Breast epithelium (tissue), 4 donors: ENCODE measurements around the gene IL11. TPM values are rescaled to one million over a fixed set of nuclear protein-coding genes. Genes with fewer than 3 reads are reported as not detected.
"Not testable (repeated sequence)": the region's sequence is repeated elsewhere in the genome, so short reads cannot be mapped to it uniquely, and the experiment has no call there.

Experiments used
- DNase-seq, 2 donors: peaks; one replicate each; pipeline ENCODE4 v3.0.0-alpha.2; 2019; ENCODE audit warnings: low spot score in 2 of 2
- H3K27ac ChIP-seq, 2 donors: fragments of 200-600 bp; sonication (generic) in 1 of 2; one replicate each; pipeline ENCODE4 v1.5.1; 2016 to 2019; ENCODE audit warnings: mild to moderate bottlenecking in 1 of 2
- H3K27me3 ChIP-seq, 2 donors: fragments of 200-600 bp; sonication (generic) in 1 of 2; one replicate each; pipeline versions ENCODE4 v1.5.1 to v1.6.0; 2017 to 2019; ENCODE audit warnings: control low read depth in 1 of 2, mild to moderate bottlenecking in 1 of 2
- H3K36me3 ChIP-seq: fragments of 200-600 bp; one replicate; pipeline ENCODE4 v1.5.1; 2019
- H3K4me1 ChIP-seq, 2 donors: fragments of 200-600 bp; sonication (generic); one replicate each; pipeline ENCODE4 v1.5.1; 2016 to 2019; ENCODE audit warnings: control low read depth in 1 of 2
- H3K4me3 ChIP-seq, 3 donors: fragments of 200-600 bp; sonication (generic); 1 replicate in 2 of 3; 2 replicates in 1 of 3; pipeline ENCODE4 v1.5.1; 2016 to 2019; ENCODE audit warnings: mild to moderate bottlenecking in 3 of 3, moderate library complexity in 2 of 3
- H3K9me3 ChIP-seq, 2 donors: fragments of 200-600 bp; sonication (generic) in 1 of 2; one replicate each; pipeline ENCODE4 v1.5.1; 2016 to 2019; ENCODE audit warnings: control low read depth in 1 of 2
- POLR2A ChIP-seq: fragments of 450-650 bp; IDR thresholded peaks from one replicate; pipeline ENCODE4 v1.6.1; 2016; ENCODE audit warnings: antibody characterized with exemption, mild to moderate bottlenecking, moderate library complexity
- POLR2AphosphoS5 ChIP-seq, 3 donors: sonication (generic); formaldehyde crosslinking; IDR thresholded peaks; one replicate each; pipeline ENCODE4 v1.6.1; 2017; ENCODE audit warnings: antibody characterized with exemption in 3 of 3
- intact Hi-C: fragments of 100-400 bp; cut with DNase I; formaldehyde crosslinking; loops from one replicate; pipeline ENCODE4 v1.15.1; 2023; ENCODE audit warnings: low total_unique reads
- total RNA-seq, 3 donors: library from RNA; depleted of rRNA; stranded (reverse); fragments of >200 nt; gene quantifications; one replicate each; pipeline ENCODE4 v1.1.0, GENCODE V29; 2016
- TF ChIP-seq, protein P1 (sequence below), 3 donors: fragments of 450-650 bp; IDR thresholded peaks; one replicate each; pipeline ENCODE4 v1.5.1; 2016 to 2017; ENCODE audit warnings: antibody characterized with exemption in 3 of 3, mild to moderate bottlenecking in 3 of 3, moderate library complexity in 3 of 3

IL11 gene
- total RNA-seq, 3 donors from 2014 or later = 0.29 to 1.3 TPM; not detected in 1

DNA sequence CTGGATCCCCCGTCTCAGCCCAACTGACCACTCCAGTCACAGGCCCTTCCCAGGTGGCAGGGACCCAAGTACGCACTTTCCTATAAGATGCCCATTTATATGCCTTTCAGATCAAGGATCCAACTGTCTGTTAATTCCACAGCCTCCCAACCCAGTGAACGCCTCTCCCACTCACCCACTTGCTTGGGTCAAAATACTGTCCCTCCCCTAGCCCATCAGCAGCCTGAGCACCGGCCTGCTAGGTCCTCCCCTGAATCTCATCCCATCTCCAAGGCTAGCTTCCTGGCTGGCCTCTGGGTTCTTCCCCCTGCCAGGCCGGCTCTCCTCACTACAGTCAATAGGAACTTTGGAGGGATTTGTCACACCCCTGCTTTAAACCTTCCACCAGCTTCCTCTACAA, 35.4 kb upstream of the IL11 start:
- H3K4me3 ChIP-seq = no peak overlapping the region
- DNase-seq = no peak
- H3K36me3 ChIP-seq = no peaks in the 10 kb centered on the region
- H3K4me1 ChIP-seq = peaks cover 4 to 10% of the 10 kb centered on the region in 2 donors
- TF ChIP-seq, protein P1, sequence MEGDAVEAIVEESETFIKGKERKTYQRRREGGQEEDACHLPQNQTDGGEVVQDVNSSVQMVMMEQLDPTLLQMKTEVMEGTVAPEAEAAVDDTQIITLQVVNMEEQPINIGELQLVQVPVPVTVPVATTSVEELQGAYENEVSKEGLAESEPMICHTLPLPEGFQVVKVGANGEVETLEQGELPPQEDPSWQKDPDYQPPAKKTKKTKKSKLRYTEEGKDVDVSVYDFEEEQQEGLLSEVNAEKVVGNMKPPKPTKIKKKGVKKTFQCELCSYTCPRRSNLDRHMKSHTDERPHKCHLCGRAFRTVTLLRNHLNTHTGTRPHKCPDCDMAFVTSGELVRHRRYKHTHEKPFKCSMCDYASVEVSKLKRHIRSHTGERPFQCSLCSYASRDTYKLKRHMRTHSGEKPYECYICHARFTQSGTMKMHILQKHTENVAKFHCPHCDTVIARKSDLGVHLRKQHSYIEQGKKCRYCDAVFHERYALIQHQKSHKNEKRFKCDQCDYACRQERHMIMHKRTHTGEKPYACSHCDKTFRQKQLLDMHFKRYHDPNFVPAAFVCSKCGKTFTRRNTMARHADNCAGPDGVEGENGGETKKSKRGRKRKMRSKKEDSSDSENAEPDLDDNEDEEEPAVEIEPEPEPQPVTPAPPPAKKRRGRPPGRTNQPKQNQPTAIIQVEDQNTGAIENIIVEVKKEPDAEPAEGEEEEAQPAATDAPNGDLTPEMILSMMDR (IDR thresholded peaks at IDR 0.05) = no peak
- TF ChIP-seq POLR2AphosphoS5 (IDR thresholded peaks at IDR 0.05) = no peak
- no peak for TF ChIP-seq POLR2A
- H3K27ac ChIP-seq = no peak overlapping the region
- intact Hi-C loops = no loop called here
- H3K27me3 ChIP-seq = no peaks in the 10 kb centered on the region
- no peaks in the 10 kb centered on the region for H3K9me3 ChIP-seq

DNA sequence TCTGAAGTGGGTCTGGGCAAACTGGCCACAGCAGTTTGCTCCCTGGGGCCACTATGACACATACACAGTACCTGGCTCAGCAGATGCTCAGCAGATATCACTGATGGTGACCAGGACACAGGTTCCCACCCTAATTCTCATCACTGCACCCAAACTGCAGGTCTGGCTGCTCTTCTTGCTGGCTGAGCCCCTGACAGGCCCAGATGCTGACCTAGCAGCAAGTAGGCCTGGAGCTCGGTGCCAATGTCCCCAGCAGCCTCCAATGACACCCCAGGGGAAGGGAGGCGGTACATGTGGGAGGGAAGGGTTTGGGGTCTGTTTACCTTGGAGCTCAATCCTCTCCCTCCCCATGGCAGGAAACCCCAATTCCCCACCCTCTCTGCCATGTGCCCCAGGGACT, 32.2 kb upstream of the IL11 start:
- Histone ChIP-seq H3K27ac (no peak overlapping the region), H3K36me3 (no peaks in the 10 kb centered on the region), H3K4me1 (peaks cover 4 to 10% of the 10 kb centered on the region in 2 donors), H3K9me3 (no peaks in the 10 kb centered on the region), H3K27me3 (no peaks in the 10 kb centered on the region), H3K4me3 (no peak overlapping the region)
- no peak for TF ChIP-seq POLR2AphosphoS5 (IDR thresholded peaks at IDR 0.05)
- TF ChIP-seq POLR2A = no peak
- TF ChIP-seq, protein P1 (IDR thresholded peaks at IDR 0.05) = no peak
- intact Hi-C loops = no loop called here
- DNase-seq = no peak

DNA sequence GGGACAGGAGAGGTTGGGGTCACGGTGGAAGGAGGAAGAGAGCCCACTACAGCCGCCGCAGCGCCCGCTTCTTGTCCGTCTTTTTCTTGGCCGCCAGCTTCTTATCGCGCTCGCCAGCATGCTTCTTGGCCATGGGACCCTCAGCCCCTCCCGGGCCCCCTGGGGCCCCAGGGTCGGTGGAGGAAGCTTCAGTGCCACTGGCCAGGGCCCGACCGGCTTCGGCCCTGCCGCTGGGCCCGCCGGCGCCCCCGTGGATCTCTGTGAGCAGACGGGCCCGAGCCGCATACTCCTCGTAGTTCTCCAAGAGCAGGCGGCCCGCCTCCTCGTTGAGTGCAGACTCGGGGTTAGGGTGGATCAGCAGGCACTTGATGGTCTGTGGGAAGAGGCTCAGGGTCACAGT, 31.1 kb upstream of the IL11 start:
- H3K27me3 ChIP-seq, intact Hi-C loops, H3K36me3 ChIP-seq, H3K9me3 ChIP-seq, H3K4me1 ChIP-seq, H3K4me3 ChIP-seq, H3K27ac ChIP-seq, DNase-seq: not testable (repeated sequence)

DNA sequence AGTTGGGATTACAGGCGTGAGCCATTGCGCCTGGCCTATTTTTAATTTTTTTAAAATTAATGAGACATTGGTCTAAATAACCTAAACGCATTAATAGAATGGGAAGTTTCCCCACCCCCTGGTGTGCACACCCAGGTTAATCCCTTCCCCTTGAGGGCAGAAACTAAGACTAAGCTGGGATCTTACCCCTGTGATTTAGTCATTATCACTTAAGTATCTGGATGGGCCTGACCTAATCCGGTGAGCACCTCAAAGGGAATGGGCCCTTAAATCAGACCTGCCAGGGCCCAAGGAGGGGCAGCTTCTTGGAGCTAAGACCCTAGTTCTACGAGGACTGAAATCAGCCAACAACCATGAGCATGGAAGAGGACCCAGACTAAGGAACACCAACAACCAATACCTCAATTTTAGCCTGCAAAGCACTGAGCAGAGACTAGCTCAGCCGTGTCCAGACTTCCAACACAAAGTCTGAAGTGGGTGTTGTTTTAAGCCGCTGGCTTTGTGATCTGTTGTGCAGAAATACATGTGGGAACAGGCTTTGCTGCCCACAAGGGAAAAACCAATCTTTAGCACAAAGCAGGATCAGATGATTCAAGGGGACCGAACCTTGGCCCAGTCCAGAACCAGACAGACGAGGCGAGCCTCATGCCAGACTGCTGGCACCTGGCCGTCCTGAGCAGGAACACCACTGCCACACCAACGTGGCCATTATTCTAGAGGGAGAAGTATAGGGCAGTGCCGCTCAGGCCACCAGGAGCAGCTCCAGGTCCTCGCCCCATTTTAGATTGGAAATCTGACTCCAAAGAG, 30.2 kb upstream of the IL11 start:
- Histone ChIP-seq H3K4me3 (no peak overlapping the region), H3K27ac (peak overlapping the region; percentile 26 to 43), H3K36me3 (no peaks in the 10 kb centered on the region), H3K4me1 (no peaks in the 10 kb centered on the region), H3K27me3 (no peaks in the 10 kb centered on the region), H3K9me3 (no peaks in the 10 kb centered on the region)
- TF ChIP-seq POLR2AphosphoS5 (IDR thresholded peaks at IDR 0.05) (no peak), POLR2A (no peak)
- TF ChIP-seq, protein P1 (IDR thresholded peaks at IDR 0.05) = no peak
- intact Hi-C loops = no loop called here
- DNase-seq = peak in 1 of 2 donors; percentile 56

DNA sequence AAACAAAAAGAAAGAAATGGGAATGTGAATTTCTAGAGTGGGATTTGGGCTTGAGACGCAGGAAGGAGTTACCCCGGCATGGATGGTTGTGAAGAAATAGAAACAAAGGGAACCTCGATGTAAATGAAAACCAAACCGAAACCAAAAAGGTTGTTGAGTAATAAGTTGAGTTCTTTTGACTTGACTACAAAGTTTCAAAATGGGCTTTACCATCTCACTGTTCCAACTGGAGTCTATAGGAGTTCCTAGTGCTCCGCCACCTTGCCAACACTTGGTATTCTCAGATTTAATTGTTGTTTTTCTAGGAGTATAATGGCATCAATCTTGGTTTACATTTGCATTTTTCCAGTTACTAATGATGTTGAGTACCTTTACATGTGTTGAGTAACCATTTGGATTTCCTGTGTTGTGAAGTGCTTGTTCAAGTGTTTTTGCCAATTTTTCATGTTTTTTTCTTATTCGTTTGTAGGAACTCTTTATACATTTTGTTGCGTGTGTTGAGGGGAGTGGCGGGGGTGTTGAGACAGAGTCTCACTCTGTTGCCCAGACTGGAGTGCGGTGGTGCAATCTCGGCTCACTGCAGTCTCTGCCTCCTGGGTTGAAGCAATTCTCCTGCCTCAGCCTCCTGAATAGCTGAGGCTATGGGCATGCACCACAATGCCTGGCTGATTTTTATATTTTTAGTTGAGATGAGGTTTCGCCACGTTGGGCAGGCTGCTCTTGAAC, 28.1 kb upstream of the IL11 start:
- Histone ChIP-seq H3K36me3 (no peaks in the 10 kb centered on the region), H3K4me1 (no peaks in the 10 kb centered on the region), H3K27ac (no peak overlapping the region), H3K27me3 (no peaks in the 10 kb centered on the region), H3K9me3 (no peaks in the 10 kb centered on the region), H3K4me3 (no peak overlapping the region)
- TF ChIP-seq POLR2AphosphoS5 (IDR thresholded peaks at IDR 0.05) = no peak
- TF ChIP-seq, protein P1 (IDR thresholded peaks at IDR 0.05) = no peak
- TF ChIP-seq POLR2A = no peak
- intact Hi-C loops = no loop called here
- DNase-seq = no peak
